DMS 273 (cell line): ENCODE data around the gene DRC1.

Experiments used
- DNase-seq: peaks from one replicate; lab custom pipeline; 2025; ENCODE audit not compliant: unreplicated experiment; lab: John Stamatoyannopoulos, UW

DRC1 gene

DNA sequence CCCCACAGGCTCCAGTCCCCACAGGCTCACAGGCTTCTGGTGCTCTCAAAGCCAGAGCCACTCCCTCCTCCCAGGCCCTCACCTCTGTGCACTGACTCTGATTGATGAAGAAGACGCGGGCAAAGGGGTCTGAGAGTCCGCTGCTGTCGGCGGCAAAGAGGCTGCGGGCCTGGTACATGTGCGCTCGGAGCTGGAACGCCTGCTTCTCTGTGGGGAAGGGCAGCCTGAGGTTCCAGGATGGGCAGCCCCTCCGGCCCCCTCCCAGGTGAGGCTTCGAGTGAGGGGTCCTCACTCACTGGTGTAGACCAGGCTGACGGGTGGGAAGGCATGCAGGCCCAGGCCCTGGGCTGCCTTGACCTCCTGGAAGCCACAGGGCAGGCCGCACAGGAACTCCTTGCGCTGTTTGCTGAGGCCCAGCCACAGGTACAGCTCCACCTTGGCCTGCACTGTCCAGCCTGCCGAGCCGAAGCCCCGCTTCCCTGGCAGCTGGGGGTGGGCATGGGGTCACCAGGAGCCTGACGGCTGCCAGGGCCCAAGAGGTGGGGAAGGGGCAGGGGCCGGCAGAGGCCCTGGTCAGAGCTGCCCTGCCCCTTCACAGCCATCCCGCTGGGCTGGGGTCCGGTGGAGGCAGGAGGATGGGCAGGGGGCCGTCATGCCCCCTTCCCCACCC, 74.2 kb downstream of the DRC1 start:
- DNase-seq, result no peak

DNA sequence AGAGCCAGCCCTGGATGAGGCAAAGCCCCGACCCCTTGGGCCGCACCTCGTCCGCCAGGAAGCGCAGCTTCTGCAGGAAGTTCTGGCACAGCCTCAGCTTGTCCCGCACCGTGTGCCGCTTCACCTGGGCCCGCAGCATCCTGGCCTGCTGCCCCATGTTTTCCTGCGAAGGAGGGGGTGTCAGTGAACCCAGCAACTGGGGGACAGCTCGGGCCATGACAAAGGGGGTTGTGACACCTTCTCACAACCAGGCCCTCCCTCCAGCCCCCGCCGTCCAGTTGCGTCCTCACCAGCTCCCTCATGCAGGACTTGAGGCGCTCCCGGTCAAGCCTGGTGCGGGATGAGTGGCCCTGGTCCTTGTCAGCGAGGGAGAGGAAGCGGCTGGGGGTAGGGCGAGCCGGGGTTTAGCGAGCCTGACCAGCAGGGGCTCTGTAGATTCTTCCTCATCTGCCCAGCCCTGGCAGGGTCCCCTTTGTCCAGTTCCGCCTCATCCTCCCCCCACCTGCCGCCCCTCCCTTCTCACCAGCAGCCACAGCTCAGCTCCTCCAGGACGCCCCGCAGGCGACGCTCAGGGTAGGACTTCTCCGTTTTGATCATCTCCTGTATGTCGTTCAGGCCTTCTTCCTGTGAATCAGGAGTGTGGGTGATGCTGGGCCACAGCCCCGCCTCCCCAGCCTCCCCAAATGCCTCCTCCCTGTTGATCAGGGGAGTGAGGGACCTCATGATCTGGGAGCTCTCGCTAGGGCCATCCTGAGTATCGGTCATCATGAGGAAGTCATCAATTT, 75.6 kb downstream of the DRC1 start:
- DNase-seq, result no peak

DNA sequence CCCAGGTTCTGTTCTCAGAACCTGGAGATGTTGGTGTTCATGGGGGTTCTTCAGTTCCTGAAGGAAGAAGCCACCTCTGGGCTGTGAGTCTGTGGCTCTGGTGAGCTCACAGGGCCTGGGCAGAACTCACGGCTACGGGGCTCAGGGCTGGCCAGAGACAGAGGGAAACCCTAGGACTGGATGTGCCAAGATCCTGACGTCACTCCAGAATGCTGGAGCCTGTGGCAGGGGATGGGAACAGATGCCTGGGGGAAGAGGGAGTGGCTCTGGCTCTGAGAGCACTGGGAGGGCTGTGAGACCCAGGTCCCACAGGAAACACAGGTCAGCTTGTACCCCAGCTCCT, 76.2 kb downstream of the DRC1 start, which contains the start of gene OTOF:
OTOF (minus strand) TSS at position 214 of the 343 bp plus-strand sequence.
- DNase-seq, result peak; percentile 94

DNA sequence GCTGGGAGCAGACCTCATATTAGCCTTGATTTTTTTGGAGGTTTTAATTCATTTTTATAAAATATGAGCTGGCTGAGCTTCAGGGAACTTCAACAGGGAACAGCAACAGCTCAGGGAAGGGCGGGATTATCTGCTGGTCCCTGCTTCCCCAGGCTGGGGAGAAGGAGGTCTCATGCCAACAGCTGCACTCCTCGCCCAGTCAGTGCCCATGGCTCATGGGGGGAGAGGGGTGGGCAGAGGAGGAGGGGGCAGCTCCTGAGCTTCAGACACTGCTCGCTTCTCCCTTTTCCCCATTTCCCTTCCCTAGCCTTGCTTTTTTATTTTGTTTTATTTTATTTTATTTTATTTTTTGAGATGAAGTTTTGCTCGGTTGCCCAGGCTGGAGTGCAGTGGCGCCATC, 76.6 kb downstream of the DRC1 start:
- DNase-seq, result no peak

DNA sequence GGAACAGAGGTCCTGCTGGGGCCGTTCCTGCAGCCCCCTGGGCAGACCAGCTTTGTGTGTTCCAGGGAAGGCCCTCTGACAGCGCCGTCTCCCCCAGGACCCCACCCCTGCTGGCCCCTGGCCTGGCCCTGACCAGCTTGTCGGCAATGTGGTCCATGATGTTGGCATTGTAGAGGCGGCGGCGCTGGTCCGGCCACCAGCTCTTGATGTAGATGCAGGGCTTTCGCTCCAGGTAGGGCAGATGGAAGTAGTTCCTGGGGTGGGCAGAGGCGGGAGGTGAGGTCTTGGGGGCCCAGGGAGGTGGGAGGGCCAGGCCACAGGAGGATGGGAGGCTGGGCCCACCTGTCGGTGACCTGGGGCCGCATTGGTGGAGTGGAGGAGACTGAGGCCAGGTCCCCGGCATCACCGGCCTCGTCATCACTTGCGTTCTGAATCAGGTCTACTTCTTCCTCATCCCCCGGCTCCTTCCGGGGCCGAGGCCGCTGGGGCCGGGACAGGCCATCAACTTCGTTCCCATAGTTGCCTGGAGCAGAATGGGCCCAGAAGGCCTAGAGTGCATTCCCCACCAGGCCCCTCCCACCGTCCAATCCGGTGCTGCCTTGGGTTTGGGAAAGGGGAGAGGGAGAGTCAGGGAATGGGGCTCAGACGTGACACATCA, 77.5 kb downstream of the DRC1 start:
- DNase-seq, result no peak

DNA sequence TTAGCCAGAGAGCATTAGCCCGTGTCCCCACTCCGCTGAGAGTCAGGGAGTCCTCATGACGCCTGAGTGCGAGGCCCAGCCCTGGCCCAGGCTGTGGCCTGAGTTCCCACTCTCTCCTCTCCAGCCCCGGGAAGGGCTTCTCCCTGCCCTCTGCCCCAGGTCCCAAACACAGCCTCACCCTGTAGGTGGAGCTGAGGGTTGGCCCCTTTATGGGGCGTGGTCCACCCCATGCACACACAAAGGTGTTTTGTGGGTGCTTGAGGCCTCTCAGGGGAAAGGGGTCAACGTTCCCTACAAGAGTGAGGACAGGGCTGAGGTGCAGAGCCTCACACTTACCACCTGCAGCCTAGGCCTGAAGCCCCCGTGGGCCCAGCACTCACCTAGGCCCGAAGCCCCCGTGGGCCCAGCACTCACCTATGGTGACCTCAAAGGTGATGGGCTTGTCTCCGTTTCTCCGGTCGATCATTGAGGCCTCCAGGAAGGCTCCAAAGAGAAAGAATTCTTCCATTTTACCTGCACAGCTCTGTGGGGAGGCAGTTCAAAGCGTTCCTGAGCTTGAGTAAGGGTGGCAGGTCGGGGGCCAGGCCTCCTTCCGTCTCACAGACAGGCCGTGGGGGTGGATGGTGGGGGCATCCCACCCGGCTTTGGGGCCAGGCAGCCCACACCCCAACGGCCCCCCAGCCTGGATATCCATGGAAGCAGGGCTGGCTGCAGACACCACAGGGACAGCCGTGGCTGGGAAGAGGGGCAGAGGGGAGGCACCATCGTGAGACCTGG, 78.3 kb downstream of the DRC1 start:
- DNase-seq, result no peak

DNA sequence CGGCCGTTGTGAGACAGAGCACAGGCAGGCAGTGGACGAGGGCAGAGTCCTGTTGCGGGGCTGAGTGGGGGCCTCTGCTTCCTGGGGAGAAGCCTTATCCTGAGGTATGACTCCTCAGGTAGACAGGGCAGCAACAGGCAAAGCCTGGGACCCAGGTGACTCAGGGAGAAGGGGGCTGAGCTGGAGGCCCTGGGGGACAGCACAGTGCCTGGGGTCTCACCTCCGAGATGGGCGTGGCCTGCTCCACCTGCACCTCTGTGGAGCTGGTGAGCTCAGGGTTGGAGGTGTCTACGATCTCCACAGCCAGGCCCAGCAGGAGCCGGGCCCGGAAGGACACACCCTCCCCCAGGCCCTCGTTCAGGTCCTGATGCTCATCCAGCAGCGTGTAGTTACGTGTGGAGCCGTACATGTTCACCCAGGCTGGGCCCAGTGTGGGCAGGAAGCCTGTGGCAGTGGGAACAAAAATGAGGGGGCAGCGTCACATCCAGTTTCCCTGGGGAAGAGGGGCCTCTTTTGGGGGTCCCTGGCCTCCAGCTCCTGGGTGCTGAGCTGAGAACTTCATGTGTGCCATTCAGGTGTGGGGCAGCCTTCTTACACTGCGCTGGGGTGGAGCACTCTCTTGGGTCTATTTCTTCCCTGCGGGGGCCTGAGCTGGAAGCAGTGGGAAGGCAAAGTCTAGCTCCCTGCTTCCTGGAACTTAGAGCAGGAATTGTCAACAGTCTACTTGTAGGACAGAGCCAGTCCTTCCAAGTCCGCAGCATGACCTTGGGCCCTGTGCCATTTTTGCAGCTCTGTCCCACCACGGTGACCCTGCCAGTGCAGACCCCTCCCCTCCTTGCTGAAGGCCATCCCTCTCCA, 79.1 kb downstream of the DRC1 start:
- DNase-seq, result no peak

DNA sequence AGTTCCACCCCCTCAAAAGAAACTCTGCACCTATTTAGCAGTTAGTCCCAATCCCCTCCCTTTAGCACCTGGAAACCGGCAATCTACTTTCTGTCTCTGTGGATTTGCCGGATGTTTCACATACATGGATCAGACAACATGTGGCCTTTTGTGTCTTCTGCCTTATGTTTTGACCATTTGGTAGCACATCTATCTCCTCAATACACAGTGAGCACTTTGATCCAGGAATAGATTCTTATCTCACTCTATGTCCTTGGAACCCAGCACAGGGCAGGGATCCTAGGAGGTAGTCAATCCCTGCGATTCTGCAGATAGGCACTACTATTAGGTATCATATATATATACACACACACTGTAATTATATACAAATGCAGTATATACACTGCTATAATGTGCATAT, 80.0 kb downstream of the DRC1 start:
- no peak for DNase-seq

DNA sequence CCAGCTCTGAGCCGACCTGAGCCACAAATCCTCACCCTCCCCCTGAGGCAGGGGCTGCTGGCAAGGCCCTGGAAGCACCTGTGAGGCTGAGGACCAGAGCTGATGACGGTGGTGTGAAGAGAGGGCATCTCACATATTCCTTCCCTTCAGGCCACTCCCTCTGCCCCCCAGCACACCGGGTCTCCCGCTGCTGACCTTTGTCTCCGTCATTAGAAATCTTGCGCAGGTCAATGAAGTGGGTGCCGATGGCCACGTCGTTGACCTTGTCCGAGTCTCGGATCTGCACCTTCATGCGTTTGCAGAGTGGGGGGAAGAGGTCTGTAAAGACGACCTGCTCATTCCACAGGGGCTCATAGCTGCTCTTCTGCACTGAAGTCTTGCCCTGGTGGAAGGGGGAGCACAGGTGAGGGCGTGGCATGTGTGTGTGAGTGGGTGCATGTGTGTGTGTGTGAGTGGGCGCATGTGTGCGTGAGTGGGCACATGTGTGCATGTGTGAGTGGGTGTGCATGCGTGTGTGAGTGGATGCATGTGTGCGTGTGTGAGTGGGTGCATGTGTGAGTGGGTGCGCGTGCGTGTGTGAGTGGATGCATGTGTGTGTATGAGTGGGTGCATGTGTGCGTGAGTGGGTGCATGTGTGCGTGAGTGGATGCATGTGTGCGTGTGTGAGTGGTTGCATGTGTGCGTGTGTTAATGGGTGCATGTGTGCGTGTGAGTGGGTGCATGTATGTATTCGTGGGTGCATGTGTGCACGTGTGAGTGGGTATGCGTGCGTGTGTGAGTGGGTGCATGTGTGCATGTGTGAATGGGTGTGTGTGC, 80.7 kb downstream of the DRC1 start:
- DNase-seq, result no peak

DNA sequence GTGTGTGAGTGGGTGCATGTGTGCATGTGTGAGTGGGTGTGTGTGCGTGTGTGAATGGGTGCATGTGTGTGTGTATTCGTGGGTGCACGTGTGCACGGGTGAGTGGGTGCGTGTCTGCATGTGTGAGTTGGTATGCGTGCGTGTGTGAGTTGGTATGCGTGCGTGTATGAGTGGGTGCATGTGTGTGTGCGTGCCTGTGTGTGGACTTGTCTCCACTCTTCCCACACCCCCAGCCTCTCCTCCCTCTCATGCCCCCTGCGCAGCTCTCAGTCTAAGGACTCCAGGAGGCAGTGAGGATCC, 81.3 kb downstream of the DRC1 start:
- no peak for DNase-seq

DNA sequence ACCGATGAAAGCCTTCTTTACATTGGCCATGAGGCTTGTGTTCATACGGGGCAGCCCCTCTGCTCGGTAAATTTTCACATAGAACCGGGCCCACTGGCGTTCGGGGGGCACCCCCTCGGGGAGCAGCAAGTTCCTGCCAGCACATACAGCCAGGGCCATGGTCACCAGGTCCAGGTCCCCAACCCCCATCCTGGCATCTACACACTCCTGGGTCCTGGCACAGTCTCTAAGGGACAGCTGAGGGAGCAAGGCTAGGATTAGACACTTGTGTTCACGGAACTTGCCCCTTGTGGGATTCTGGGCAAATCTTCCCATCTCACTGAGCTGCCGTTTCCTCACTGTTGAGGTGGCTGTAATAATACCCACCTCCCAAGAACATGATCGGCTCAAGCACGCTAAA, 81.8 kb downstream of the DRC1 start:
- no peak for DNase-seq

DNA sequence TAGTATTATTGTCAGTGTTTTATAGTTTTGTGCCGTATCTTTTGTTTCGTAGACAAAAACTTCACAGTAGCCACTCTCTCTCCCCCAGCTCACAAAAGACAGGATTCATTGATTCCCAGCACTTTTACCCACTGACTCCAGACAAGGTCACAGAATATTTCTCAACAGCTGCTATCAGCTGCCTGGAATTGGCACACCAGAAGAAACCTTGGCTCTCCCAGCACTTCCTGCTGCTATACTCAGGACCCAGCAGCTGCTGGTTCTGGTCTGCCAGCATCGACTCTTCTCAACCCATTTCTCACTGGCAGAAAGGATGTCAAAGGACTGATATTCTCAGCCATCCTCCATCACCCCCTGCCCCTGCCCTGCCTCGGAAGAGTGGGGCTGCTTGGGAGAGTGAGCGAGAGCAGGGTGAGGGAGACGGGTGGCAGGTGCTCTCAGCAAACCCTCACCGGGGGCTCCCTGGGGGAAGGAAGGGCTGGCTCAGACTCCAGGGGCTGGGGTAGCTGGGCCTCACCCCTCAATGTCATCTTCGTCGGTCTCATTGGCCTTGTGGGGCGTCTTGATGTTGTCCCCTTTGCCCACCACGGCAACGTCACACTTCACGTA, 82.3 kb downstream of the DRC1 start:
- DNase-seq, result peak; percentile 65

DNA sequence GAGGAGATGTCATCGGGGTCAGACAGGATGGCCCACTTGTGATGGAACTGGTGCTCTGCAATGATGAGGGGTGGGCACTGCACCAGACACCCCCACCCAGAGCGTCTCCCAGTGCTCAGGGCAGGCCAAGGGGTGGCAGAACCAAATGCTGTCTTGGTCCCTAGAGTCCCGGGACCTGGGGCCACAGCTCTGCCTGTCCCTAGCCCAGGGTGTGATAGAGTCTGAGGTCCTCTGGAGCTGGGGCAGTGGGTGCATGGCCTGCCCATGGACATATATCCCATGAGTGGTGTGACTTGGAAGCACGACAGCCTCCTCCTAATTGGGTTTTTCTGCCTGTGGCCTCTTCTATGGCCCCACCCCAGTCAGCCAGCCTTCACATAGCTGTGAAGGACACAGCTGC, 82.9 kb downstream of the DRC1 start:
- DNase-seq, result no peak

DNA sequence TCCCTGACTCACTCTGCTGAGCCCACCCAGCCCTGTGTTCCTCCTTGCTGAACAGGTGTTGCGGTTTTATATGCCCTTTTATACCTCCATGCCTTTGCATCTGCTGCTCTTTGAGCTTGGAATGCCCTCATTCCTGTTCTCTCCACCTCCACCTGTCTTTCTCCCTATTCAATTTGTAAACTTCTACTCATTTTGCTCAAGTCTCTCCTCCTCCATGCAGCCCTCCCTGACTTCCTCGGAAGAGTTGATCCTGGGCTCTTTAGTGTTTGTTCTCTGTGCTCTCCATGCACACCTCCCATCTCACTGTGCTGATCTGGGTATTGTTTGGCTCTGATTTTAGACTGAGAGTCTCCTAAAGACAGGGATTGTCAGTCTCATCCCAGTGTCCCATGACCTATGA, 83.4 kb downstream of the DRC1 start:
- no peak for DNase-seq

DNA sequence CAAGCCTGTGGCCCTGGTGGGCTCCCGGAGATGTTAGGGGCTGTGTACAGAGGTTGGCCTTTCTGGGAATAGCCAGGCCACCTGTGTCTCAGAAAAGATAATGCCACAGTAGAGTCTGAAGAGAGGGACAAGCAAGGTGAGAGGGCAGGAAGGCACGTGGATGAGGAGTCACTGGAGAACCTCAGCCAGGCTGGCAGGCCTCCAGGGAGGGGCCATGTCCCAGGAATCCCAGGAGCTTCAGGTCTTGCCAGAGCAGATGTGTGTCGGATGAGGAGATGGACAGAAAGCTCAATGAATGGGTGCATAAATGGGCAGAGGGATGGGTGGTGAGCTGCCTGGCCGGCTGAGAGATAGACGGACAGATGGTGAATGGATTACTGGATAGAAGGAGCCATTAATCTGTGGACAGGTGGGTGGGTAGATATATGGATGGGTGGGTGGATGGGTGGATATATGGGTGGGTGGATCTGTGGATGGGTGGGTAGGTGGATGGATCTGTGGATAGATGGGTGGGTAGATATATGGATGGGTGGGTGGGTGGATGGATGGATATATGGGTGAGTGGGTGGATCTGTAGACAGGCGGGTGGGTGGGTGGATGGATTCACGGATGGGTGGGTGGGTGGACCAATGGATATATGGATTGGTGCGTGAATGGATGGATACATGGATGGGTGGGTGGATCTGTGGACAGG, 84.2 kb downstream of the DRC1 start:
- DNase-seq, result no peak

DNA sequence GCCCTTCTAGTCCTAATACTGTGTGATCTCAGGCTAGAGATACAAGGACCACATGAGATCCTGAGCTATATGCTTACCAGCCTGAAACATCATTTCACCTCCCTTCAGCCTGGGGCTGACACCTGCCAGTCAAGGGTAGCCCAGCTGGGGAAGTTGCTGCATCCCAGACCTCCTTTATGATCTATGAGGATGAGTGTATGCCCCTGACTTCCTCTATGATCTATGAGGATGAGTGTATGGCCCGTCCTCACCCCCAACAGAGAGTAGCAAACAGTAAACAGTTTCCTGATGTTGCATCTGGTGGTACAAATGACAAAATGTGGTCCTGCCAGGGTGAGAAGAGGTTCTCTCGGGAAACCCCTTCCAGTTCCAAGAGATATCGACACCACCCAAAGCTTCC, 85.1 kb downstream of the DRC1 start:
- no peak for DNase-seq

DNA sequence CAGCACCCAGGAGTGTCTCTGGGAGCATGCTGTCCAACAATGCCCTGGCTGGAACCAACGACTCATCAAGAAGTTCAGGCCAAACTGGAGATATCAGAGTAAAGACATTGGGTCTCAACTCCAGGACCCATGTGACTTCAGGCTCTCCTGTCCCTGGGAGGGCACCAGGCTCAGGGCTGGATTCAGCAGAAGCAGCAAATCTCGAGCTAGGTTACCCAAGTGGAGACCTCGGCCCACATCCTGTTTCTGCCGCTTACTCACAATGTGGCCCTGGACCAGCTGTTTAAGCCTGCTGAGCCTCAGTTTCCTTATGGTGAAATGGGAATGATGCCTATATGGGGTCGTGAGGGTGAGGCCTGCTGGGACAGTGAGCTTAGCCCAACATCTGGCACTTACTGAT, 85.5 kb downstream of the DRC1 start:
- no peak for DNase-seq

DNA sequence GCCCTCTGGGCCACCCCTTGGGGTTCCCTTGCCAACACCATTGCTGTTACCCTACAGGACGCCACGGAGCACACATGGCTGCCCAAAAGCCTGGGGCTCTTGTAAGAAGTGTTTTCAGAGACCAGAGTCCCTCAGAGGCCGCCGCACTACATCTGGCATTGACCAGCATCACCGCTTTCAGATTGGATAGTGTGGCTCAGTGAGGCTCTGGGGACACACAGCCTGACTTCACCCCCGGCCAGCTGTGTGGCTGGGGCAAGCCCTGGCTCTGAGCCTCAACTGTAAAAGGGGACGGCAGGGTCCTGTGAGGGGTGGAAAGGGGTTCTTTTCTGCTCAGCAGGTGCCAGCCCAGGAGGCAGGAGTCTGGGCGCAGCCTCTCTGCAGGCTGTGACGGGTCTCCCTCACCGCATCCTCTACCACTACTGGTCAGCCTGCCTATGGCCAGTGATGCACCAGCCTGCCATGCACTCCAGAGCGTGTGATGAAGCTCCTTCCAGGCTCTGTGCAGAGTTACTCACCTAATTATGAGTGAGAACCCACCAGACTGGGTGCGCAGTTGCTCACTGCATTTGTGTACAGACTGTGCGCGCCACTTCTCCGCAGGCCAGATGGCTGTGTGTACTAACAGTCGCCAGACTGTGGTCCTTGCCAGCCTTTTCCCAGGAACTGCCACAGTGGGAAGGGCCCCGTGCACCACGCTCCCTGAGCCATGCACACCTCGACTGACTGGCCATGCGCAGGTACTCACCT, 86.9 kb downstream of the DRC1 start:
- peak; percentile 88 for DNase-seq
